Measurements from ENCODE around the gene CMIP.

CMIP gene

GRCh38 chr16:81618187-81618586 lies 173.6 kb downstream of the CMIP start:
- TF ChIP-seq, protein P1, sequence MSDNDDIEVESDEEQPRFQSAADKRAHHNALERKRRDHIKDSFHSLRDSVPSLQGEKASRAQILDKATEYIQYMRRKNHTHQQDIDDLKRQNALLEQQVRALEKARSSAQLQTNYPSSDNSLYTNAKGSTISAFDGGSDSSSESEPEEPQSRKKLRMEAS (IDR thresholded peaks at IDR 0.05), result no peak
- TF ChIP-seq NFIC (IDR thresholded peaks at IDR 0.05) (no peak), FOXM1 (IDR thresholded peaks at IDR 0.05; ENCODE audit: borderline replicate concordance, low read depth) (no peak), YY1 (IDR thresholded peaks at IDR 0.05; ENCODE audit: low read depth) (no peak), TAF1 (IDR thresholded peaks at IDR 0.05; ENCODE audit: low read depth) (no peak), ZBTB7A (IDR thresholded peaks at IDR 0.05; ENCODE audit: low read depth) (no peak), TEAD4 (IDR thresholded peaks at IDR 0.05) (no peak), EGR1 (IDR thresholded peaks at IDR 0.05) (no peak), EP300 (IDR thresholded peaks at IDR 0.05; ENCODE audit: borderline replicate concordance) (no peak), TCF12 (IDR thresholded peaks at IDR 0.05; ENCODE audit: low read depth) (no peak), RAD21 (IDR thresholded peaks at IDR 0.05; ENCODE audit: low read depth) (no peak), REST (IDR thresholded peaks at IDR 0.05; ENCODE audit: low read depth) (no peak)

- no peak for TF ChIP-seq FOXM1 (IDR thresholded peaks at IDR 0.05; ENCODE audit: borderline replicate concordance, low read depth)
- no peak for TF ChIP-seq TAF1 (IDR thresholded peaks at IDR 0.05; ENCODE audit: low read depth)
- TF ChIP-seq, protein P1 (IDR thresholded peaks at IDR 0.05), result no peak
- no peak for TF ChIP-seq TCF12 (IDR thresholded peaks at IDR 0.05; ENCODE audit: low read depth)
- TF ChIP-seq RAD21 (IDR thresholded peaks at IDR 0.05; ENCODE audit: low read depth), result no peak
- no peak for TF ChIP-seq TEAD4 (IDR thresholded peaks at IDR 0.05)
- TF ChIP-seq CREB1 (IDR thresholded peaks at IDR 0.05; ENCODE audit: low read depth), result no peak
- no peak for TF ChIP-seq REST (IDR thresholded peaks at IDR 0.05; ENCODE audit: low read depth)
- no peak for TF ChIP-seq CEBPB (IDR thresholded peaks at IDR 0.05)
- TF ChIP-seq ZBTB7A (IDR thresholded peaks at IDR 0.05; ENCODE audit: low read depth), result no peak
- TF ChIP-seq YY1 (IDR thresholded peaks at IDR 0.05; ENCODE audit: low read depth), result no peak
- TF ChIP-seq NFIC (IDR thresholded peaks at IDR 0.05), result no peak
- TF ChIP-seq, protein P2, sequence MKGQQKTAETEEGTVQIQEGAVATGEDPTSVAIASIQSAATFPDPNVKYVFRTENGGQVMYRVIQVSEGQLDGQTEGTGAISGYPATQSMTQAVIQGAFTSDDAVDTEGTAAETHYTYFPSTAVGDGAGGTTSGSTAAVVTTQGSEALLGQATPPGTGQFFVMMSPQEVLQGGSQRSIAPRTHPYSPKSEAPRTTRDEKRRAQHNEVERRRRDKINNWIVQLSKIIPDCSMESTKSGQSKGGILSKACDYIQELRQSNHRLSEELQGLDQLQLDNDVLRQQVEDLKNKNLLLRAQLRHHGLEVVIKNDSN (IDR thresholded peaks at IDR 0.05), result no peak
- no peak for TF ChIP-seq EP300 (IDR thresholded peaks at IDR 0.05; ENCODE audit: borderline replicate concordance)
- no peak for TF ChIP-seq EGR1 (IDR thresholded peaks at IDR 0.05)
Measured at GRCh38 chr16:81618661-81619060, 174.1 kb downstream of the CMIP start.

GRCh38 chr16:81620029-81620428 lies 175.4 kb downstream of the CMIP start:
- TF ChIP-seq TCF12 (IDR thresholded peaks at IDR 0.05; ENCODE audit: low read depth) (no peak), REST (IDR thresholded peaks at IDR 0.05; ENCODE audit: low read depth) (no peak), FOXM1 (IDR thresholded peaks at IDR 0.05; ENCODE audit: borderline replicate concordance, low read depth) (no peak), TEAD4 (IDR thresholded peaks at IDR 0.05) (no peak), CEBPB (IDR thresholded peaks at IDR 0.05) (no peak), CREB1 (IDR thresholded peaks at IDR 0.05; ENCODE audit: low read depth) (no peak), NFIC (IDR thresholded peaks at IDR 0.05) (no peak), EP300 (IDR thresholded peaks at IDR 0.05; ENCODE audit: borderline replicate concordance) (no peak)
- TF ChIP-seq, protein P1 (IDR thresholded peaks at IDR 0.05), result no peak

GRCh38 chr16:81620796-81621195 lies 176.2 kb downstream of the CMIP start:
- TF ChIP-seq EGR1 (IDR thresholded peaks at IDR 0.05), result no peak
- TF ChIP-seq, protein P2 (IDR thresholded peaks at IDR 0.05), result no peak
- no peak for TF ChIP-seq RAD21 (IDR thresholded peaks at IDR 0.05; ENCODE audit: low read depth)
- TF ChIP-seq CREB1 (IDR thresholded peaks at IDR 0.05; ENCODE audit: low read depth), result no peak
- no peak for TF ChIP-seq YY1 (IDR thresholded peaks at IDR 0.05; ENCODE audit: low read depth)
- TF ChIP-seq TAF1 (IDR thresholded peaks at IDR 0.05; ENCODE audit: low read depth), result no peak
- no peak for TF ChIP-seq EP300 (IDR thresholded peaks at IDR 0.05; ENCODE audit: borderline replicate concordance)
- TF ChIP-seq CEBPB (IDR thresholded peaks at IDR 0.05), result no peak
- no peak for TF ChIP-seq FOXM1 (IDR thresholded peaks at IDR 0.05; ENCODE audit: borderline replicate concordance, low read depth)
- no peak for TF ChIP-seq ZBTB7A (IDR thresholded peaks at IDR 0.05; ENCODE audit: low read depth)
- no peak for TF ChIP-seq REST (IDR thresholded peaks at IDR 0.05; ENCODE audit: low read depth)
- TF ChIP-seq, protein P1 (IDR thresholded peaks at IDR 0.05), result no peak
- no peak for TF ChIP-seq NFIC (IDR thresholded peaks at IDR 0.05)
- no peak for TF ChIP-seq TCF12 (IDR thresholded peaks at IDR 0.05; ENCODE audit: low read depth)
- no peak for TF ChIP-seq TEAD4 (IDR thresholded peaks at IDR 0.05)
